22Rv1 (cell line): ENCODE data around the gene COBL.

Experiments used
- CTCF ChIP-seq: fragments of 450-650 bp; IDR thresholded peaks from 2 replicates; pipeline ENCODE4 v1.5.1; 2017; ENCODE audit warnings: mild to moderate bottlenecking
- ZFX ChIP-seq: fragments of 450-650 bp; IDR thresholded peaks from 2 replicates; pipeline ENCODE4 v1.6.1; 2017; ENCODE audit warnings: antibody characterized with exemption, borderline replicate concordance

- TF ChIP-seq CTCF: no peak
- TF ChIP-seq ZFX: no peak
Observed at GRCh38 chr7:51256916-51257315, 59.7 kb downstream of the COBL start.
